NCI-H748 (cell line): ENCODE measurements around the gene NHERF1.

ENCODE experiments used
- DNase-seq: peaks from one replicate; lab custom pipeline; 2025; ENCODE audit not compliant: unreplicated experiment; lab: John Stamatoyannopoulos, UW

The NHERF1 gene

GRCh38 chr17:74732042-74732867 lies 16.2 kb upstream of the NHERF1 start:
- no peak for DNase-seq

GRCh38 chr17:74733365-74734122 lies 14.9 kb upstream of the NHERF1 start:
- no peak for DNase-seq

DNA sequence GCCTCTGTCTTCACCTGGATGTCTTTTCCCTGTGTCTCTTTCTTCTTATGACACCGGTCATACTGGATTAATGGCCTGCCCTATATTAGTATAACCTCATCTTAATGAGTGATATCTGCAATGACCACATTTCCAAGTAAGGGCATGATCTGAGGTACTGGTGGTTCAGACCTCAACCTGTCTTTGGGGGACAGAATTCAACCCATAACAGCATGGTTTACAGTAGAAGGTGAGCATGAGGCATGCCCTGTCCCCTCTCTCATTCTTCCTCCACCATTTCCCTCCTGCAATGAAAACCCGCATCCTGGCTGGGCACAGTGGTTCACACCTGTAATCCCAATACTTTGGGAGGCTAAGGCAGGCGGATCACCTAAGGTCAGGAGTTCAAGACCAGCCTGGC lies 14.2 kb upstream of the NHERF1 start:
- DNase-seq, result no peak

GRCh38 chr17:74736513-74737298 lies 11.7 kb upstream of the NHERF1 start, which contains the start of gene RAB37:
Gene RAB37, plus strand, starts transcription at chr17:74737256. Its CDS starts 17 bp downstream, at chr17:74737273.
- no peak for DNase-seq

- peak; percentile 10 for DNase-seq
Measured at GRCh38 chr17:74737299-74738050, 11.0 kb upstream of the NHERF1 start.

GRCh38 chr17:74738051-74738996 lies 10.1 kb upstream of the NHERF1 start:
- peak; percentile 52 for DNase-seq

- no peak for DNase-seq
Measured at GRCh38 chr17:74739227-74739831, 9.1 kb upstream of the NHERF1 start.

DNA sequence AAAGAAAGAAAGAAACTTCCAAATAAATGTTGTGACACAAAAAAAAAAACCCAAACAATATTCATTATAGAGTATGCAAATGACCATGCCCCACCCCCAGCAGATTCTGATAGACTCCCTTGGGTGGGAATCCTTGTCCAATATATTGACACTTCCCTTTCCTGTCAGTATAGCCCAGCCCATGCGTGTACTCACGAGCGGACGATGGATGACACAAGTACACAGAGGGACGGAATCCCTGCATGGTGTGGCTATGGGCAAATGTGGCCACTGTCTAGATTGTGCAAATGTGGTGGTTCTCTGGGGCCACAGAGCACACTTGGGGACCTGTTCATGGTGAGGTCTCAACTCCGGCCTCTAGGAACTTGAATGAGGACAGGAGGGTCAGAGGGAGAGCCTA lies 8.3 kb upstream of the NHERF1 start:
- DNase-seq, result no peak

DNA sequence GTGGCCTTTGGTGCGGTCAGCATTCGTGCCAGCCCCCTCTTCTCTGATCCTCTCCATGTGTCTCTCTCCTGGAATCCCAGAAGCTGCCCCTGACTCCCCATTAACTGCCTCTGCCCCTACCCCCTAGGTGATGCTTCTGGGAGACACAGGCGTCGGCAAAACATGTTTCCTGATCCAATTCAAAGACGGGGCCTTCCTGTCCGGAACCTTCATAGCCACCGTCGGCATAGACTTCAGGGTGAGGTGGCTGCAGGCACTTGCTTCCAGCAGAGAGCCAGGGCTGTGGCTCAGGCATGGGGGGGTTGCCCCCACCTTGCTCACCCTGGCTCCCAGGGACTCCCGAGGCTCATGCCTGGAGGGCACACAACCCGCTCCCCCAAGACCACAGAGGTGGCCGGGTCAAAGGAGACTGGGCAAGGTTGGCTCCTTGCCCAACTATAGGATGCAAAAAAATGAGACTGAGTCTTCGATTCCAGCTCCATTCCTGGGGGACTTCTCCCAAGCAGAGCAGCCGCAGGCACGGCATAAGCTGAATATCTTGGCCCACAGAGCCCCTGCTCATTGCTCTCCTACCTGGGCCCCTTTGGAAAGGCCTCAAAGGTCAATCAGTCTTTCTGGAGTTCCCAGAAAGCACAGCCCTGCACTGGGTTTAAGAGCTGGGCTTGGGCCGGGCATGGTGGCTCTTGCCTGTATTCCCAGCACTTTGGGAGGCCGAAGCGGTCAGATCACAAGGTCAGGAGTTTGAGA lies 7.6 kb upstream of the NHERF1 start:
- no peak for DNase-seq

GRCh38 chr17:74742153-74742515 lies 6.3 kb upstream of the NHERF1 start:
- peak; percentile 13 for DNase-seq

DNA sequence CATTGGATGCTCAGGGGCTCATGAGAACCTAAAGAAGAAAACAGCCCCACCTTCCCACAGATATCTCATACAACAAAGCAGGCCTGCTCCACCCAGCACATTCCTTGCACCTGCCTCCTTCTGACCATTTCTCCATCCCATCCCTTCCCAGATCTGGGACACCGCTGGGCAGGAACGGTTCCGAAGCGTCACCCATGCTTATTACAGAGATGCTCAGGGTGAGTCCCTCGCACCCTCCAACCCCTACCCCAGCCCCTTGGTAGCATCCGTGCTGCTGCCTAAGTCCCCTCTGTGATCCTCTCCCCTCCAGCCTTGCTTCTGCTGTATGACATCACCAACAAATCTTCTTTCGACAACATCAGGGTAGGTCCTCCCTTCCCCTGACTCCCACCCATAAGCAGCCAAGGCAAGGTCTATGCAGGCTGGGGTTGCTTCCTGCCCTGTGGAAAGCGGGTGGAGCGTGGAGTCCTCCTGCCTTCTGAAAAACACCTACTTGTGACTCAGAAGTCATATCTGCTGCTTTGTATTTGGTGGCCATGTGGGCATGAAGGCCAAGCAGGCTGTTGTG lies 5.4 kb upstream of the NHERF1 start:
- DNase-seq, result no peak

DNA sequence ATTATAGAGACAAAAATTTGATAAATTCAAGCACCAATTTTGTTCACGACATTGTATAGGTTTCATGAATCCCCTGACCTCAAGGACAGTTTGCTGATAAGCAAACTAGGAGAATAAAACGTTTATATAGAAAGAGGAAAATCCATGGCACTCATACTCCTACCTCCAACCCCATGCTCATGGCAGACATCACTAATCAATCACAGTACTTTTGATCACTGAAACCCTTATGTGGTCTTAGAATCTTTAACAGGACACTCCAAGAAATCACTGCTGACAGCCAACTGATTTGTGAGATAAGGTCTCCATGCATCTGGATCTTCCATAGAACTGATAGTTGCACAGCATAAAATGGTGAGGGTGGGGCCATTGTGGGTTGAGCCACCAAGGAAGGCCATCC lies 4.7 kb upstream of the NHERF1 start:
- DNase-seq, result no peak

- no peak for DNase-seq
Measured at GRCh38 chr17:74744349-74744713, 4.1 kb upstream of the NHERF1 start.

DNA sequence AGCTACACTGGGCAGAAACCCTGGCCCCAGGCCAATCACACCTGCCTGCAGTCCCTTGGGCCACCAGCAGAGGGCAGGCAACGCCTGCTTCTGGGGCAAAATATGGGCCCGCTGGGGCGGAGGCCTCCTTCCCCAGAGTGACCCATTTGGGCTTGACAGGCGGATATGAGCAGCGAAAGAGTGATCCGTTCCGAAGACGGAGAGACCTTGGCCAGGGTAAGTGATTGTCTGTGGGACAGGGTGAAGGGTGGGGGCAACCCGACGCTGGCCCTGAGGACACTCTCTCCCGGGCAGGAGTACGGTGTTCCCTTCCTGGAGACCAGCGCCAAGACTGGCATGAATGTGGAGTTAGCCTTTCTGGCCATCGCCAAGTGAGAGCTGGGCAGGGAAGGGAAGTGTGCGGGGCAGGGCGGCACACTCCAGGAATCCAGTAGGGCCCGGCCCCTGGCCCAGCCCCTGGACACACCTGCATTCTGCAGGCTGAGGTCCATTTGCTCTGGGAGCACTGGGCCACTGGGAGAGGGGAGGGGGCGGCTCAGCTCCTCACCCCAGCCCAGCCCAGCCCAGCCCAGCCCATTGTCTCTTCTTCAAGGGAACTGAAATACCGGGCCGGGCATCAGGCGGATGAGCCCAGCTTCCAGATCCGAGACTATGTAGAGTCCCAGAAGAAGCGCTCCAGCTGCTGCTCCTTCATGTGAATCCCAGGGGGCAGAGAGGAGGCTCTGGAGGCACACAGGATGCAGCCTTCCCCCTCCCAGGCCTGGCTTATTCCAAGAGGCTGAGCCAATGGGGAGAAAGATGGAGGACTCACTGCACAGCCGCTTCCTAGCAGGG lies 3.5 kb upstream of the NHERF1 start:
- peak; percentile 53 for DNase-seq

GRCh38 chr17:74745548-74746177 lies 2.8 kb upstream of the NHERF1 start:
- no peak for DNase-seq

GRCh38 chr17:74746376-74746775 lies 2.1 kb upstream of the NHERF1 start:
- no peak for DNase-seq

DNA sequence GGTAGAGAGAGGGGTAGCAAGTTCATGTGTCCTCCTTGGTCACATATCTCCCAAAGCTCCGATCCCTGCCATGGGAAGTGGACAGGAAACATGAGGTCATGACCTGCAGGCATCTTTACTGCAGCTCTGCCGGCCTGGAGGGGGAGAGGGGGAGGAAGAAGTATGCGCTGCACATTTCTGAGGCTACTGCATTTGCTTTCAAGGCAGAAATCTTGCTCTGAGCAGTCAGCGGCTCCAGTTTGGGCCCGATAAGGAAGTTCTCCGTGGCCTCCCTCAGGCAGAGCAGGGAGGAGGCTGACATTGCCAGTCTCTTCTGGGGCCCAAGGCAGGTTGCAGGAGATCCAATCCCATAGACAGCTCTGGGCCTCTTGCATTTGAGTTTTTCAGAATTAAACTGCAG lies 1.5 kb upstream of the NHERF1 start:
- DNase-seq, result no peak
